Loucy (cell line): Measurements from ENCODE around the gene DISP1.

Source experiments
- H2AFZ ChIP-seq: fragments of 200-600 bp; sonication (generic); 2 replicates; pipeline ENCODE4 v1.6.0; 2016; ENCODE audit warnings: antibody characterized with exemption, mild to moderate bottlenecking, low read length, moderate library complexity
- H3F3A ChIP-seq: fragments of 200-600 bp; 2 replicates; pipeline ENCODE4 v1.6.0; 2016; ENCODE audit warnings: antibody characterized with exemption, low read depth, mild to moderate bottlenecking
- H3K27me3 ChIP-seq: fragments of 200-600 bp; sonication (generic); 2 replicates; pipeline ENCODE4 v1.6.1; 2014; ENCODE audit warnings: low read length, mild to moderate bottlenecking; ENCODE audit not compliant: insufficient read depth, poor library complexity, severe bottlenecking
- H3K36me3 ChIP-seq: fragments of 200-600 bp; sonication (generic); 2 replicates; pipeline ENCODE4 v1.6.1; 2016; ENCODE audit warnings: low read length; ENCODE audit not compliant: insufficient read depth
- H3K4me1 ChIP-seq: fragments of 200-600 bp; sonication (generic); 2 replicates; pipeline ENCODE4 v1.5.1; 2014; ENCODE audit warnings: low read length, mild to moderate bottlenecking; ENCODE audit not compliant: insufficient read depth, poor library complexity, severe bottlenecking
- H3K4me2 ChIP-seq: fragments of 200-600 bp; sonication (generic); 2 replicates; pipeline ENCODE4 v1.6.0; 2014; ENCODE audit warnings: antibody characterized with exemption, low read length, low read depth, mild to moderate bottlenecking; ENCODE audit not compliant: poor library complexity, severe bottlenecking
- H3K4me3 ChIP-seq: fragments of 200-600 bp; sonication (generic); 2 replicates; pipeline ENCODE4 v1.5.1; 2014; ENCODE audit warnings: low read length, mild to moderate bottlenecking, mixed read lengths; ENCODE audit not compliant: poor library complexity, severe bottlenecking
- H3K79me2 ChIP-seq: fragments of 200-600 bp; sonication (generic); 2 replicates; pipeline ENCODE4 v1.6.1; 2014; ENCODE audit warnings: low read length; ENCODE audit not compliant: insufficient read depth
- H3K9ac ChIP-seq: fragments of 200-600 bp; sonication (generic); 2 replicates; pipeline ENCODE4 v1.6.0; 2014; ENCODE audit warnings: mild to moderate bottlenecking, low read depth, low read length, moderate library complexity; ENCODE audit not compliant: poor library complexity, severe bottlenecking
- H3K9me2 ChIP-seq: fragments of 200-600 bp; sonication (generic); replicated peaks from 2 replicates; pipeline ENCODE4 v1.6.1; 2016; ENCODE audit warnings: low read depth, low read length, mixed read lengths
- H3K9me3 ChIP-seq: fragments of 200-600 bp; sonication (generic); 2 replicates; pipeline ENCODE4 v1.6.1; 2014; ENCODE audit warnings: mild to moderate bottlenecking, antibody characterized with exemption, low read length, low read depth; ENCODE audit not compliant: insufficient read depth
- H4K20me1 ChIP-seq: fragments of 200-600 bp; sonication (generic); 2 replicates; pipeline ENCODE4 v1.6.0; 2014; ENCODE audit warnings: antibody characterized with exemption, low read length, mild to moderate bottlenecking; ENCODE audit not compliant: insufficient read depth, poor library complexity, severe bottlenecking
- EZH2phosphoT487 ChIP-seq: fragments of 200-600 bp; IDR thresholded peaks from 2 replicates; pipeline ENCODE4 v1.6.1; 2018; ENCODE audit warnings: antibody characterized with exemption, mild to moderate bottlenecking, moderate library complexity, borderline replicate concordance
- TF ChIP-seq, protein P1 (sequence below): fragments of 200-600 bp; sonication (generic); conservative IDR thresholded peaks from 2 replicates; pipeline ENCODE4 v1.5.1; 2014; ENCODE audit warnings: mild to moderate bottlenecking, antibody characterized with exemption, low read length

DISP1 gene

DNA sequence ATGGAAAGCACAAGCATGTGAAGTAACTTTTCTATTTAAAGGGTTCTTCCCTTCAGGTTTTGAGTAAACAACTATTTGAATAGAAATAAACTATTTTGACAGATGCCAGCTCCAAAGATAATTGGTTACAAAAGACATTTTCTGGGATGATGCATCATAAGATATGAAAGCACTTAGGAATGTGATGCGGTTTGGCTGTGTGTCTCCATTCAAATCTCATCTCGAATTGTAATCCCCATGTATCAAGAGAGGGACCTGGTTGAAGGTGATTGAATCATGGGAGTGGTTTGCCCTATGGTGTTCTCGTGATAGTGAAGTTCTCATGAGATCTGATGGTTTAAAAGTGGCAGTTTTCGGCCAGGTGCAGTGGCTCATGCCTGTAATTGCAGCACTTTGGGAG is 6.4 kb downstream of the DISP1 start:
- H3K4me3 ChIP-seq, result no peak overlapping the region
- H2AFZ ChIP-seq, result no peak overlapping the region
- H3K9me2 ChIP-seq, result no peaks in the 10 kb centered on the region
- H3K36me3 ChIP-seq, result no peaks in the 10 kb centered on the region
- H3K9ac ChIP-seq, result no peak overlapping the region
- TF ChIP-seq, protein P1, sequence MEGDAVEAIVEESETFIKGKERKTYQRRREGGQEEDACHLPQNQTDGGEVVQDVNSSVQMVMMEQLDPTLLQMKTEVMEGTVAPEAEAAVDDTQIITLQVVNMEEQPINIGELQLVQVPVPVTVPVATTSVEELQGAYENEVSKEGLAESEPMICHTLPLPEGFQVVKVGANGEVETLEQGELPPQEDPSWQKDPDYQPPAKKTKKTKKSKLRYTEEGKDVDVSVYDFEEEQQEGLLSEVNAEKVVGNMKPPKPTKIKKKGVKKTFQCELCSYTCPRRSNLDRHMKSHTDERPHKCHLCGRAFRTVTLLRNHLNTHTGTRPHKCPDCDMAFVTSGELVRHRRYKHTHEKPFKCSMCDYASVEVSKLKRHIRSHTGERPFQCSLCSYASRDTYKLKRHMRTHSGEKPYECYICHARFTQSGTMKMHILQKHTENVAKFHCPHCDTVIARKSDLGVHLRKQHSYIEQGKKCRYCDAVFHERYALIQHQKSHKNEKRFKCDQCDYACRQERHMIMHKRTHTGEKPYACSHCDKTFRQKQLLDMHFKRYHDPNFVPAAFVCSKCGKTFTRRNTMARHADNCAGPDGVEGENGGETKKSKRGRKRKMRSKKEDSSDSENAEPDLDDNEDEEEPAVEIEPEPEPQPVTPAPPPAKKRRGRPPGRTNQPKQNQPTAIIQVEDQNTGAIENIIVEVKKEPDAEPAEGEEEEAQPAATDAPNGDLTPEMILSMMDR, result no peak
- TF ChIP-seq EZH2phosphoT487, result no peak
- H4K20me1 ChIP-seq, result no peaks in the 10 kb centered on the region
- H3F3A ChIP-seq, result no peaks in the 10 kb centered on the region
- H3K4me1 ChIP-seq, result peaks cover 19% of the 10 kb centered on the region
- no peak overlapping the region for H3K4me2 ChIP-seq
- H3K79me2 ChIP-seq, result peaks cover 28% of the 10 kb centered on the region; the same call in 1 of the 2 replicates
- no peaks in the 10 kb centered on the region for H3K9me3 ChIP-seq
- no peaks in the 10 kb centered on the region for H3K27me3 ChIP-seq

DNA sequence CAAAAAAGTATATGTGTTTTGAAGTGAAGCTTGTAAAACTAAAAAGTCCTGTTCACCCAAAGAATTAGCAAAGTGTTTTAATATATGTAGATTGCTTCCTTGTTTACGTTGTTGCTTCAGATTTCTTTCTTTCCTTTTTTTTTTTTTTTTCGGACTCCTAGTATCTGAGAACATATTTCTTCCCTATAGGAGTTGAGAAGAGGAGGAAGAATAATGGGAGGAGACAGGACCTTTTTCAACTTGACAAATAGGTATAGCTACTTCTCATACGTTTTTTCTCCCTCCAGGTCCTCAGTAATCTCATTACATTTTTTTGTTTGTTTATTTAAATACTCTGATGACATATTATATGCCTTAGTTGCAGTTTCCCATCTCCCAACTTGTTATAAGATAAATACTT is 8.9 kb downstream of the DISP1 start:
- Histone ChIP-seq H3K4me1 (peaks cover 5% of the 10 kb centered on the region), H3K36me3 (no peaks in the 10 kb centered on the region), H3K79me2 (peaks cover 5% of the 10 kb centered on the region), H4K20me1 (no peaks in the 10 kb centered on the region), H2AFZ (no peak overlapping the region), H3K4me2 (no peak overlapping the region), H3K9ac (no peak overlapping the region), H3F3A (no peaks in the 10 kb centered on the region), H3K27me3 (no peaks in the 10 kb centered on the region), H3K4me3 (no peak overlapping the region), H3K9me2 (no peaks in the 10 kb centered on the region), H3K9me3 (no peaks in the 10 kb centered on the region)
- TF ChIP-seq, protein P1, result no peak
- no peak for TF ChIP-seq EZH2phosphoT487

DNA sequence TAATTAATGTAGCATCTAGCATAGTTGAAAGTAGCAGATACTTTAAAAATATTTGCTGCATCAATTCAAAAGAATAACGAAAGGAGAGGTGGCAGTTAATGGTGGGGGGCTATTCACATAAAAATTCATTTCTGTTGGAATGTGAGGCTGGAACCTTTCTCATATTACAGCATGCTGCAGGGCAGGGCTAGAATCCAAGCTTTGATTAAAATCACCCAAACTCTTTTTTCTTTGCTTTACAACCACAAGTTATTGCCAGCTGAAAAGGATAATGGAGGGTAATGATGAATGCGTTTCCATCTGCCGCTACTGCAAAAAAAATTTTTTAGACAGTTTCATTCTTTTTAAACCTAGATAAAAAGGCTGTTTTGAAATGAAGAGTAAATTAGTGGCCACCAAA is 9.8 kb downstream of the DISP1 start:
- Histone ChIP-seq H3K9me2 (no peaks in the 10 kb centered on the region), H3K9ac (no peak overlapping the region), H3K9me3 (no peaks in the 10 kb centered on the region), H3F3A (no peaks in the 10 kb centered on the region), H4K20me1 (no peaks in the 10 kb centered on the region), H3K27me3 (no peaks in the 10 kb centered on the region), H3K4me2 (no peak overlapping the region), H3K4me1 (peaks cover 5% of the 10 kb centered on the region), H3K79me2 (no peaks in the 10 kb centered on the region; the same call in 1 of the 2 replicates), H3K36me3 (no peaks in the 10 kb centered on the region), H3K4me3 (no peak overlapping the region), H2AFZ (no peak overlapping the region)
- TF ChIP-seq, protein P1, result no peak
- no peak for TF ChIP-seq EZH2phosphoT487
